Endodermal cell (in vitro differentiated cells): ENCODE results near the gene TOP2A. TPM values are rescaled to one million over a fixed set of nuclear protein-coding genes. Genes with fewer than 3 reads are reported as not detected.

ENCODE experiments used
- DNase-seq: peaks from one replicate; pipeline ENCODE4 v3.0.0-alpha.2; 2017
- H3K27ac ChIP-seq: 2 replicates; pipeline ENCODE4 v1.5.1; 2013; ENCODE audit warnings: mild to moderate bottlenecking, low read depth, low read length, moderate library complexity
- H3K27me3 ChIP-seq: 2 replicates; pipeline ENCODE4 v1.6.1; 2013; ENCODE audit warnings: mild to moderate bottlenecking, low read length, moderate library complexity; ENCODE audit not compliant: insufficient read depth, control insufficient read depth, poor library complexity, severe bottlenecking
- H3K36me3 ChIP-seq: 2 replicates; pipeline ENCODE4 v1.7.0; 2013; ENCODE audit warnings: mild to moderate bottlenecking, low read length, moderate library complexity; ENCODE audit not compliant: control insufficient read depth, insufficient read depth
- H3K4me1 ChIP-seq: one replicate; pipeline ENCODE4 v1.7.0; 2013; ENCODE audit warnings: low read length; ENCODE audit not compliant: control insufficient read depth, insufficient read depth
- H3K4me3 ChIP-seq: 2 replicates; pipeline ENCODE4 v1.5.1; 2013; ENCODE audit warnings: mild to moderate bottlenecking, low read length, moderate library complexity
- H3K9ac ChIP-seq: 2 replicates; pipeline ENCODE4 v1.6.1; 2013; ENCODE audit warnings: mild to moderate bottlenecking, low read length, moderate library complexity; ENCODE audit not compliant: poor library complexity, severe bottlenecking; ENCODE audit errors: extremely low read depth
- H3K9me3 ChIP-seq: 2 replicates; pipeline ENCODE4 v1.6.1; 2013; ENCODE audit warnings: mild to moderate bottlenecking, low read length, moderate library complexity; ENCODE audit not compliant: control insufficient read depth
- H3K27ac Mint-ChIP-seq: 2 replicates; pipeline ENCODE4 v1.8.0; 2020; ENCODE audit warnings: mixed read lengths
- H3K27me3 Mint-ChIP-seq: 2 replicates; pipeline ENCODE4 v1.8.0; 2021; ENCODE audit warnings: mild to moderate bottlenecking, mixed read lengths; ENCODE audit not compliant: insufficient read depth
- H3K36me3 Mint-ChIP-seq: 2 replicates; pipeline ENCODE4 v1.8.0; 2020; ENCODE audit warnings: low read depth, mixed read lengths
- H3K4me1 Mint-ChIP-seq: 2 replicates; pipeline ENCODE4 v1.8.0; 2020; ENCODE audit warnings: mixed read lengths
- H3K4me3 Mint-ChIP-seq: 2 replicates; pipeline ENCODE4 v1.8.0; 2020; ENCODE audit warnings: mild to moderate bottlenecking, moderate library complexity, mixed read lengths
- H3K9me3 Mint-ChIP-seq: 2 replicates; pipeline ENCODE4 v1.8.0; 2020; ENCODE audit warnings: mild to moderate bottlenecking, mixed read lengths
- WGBS, 2 experiments: methylation state at CpG; one replicate each; pipeline versions ENCODE4 v1.1.5 to v1.1.7; 2013; ENCODE audit warnings: missing lambda C conversion rate in 2 of 2, mixed read lengths in 1 of 2; ENCODE audit not compliant: insufficient coverage in 1 of 2, insufficient read length in 1 of 2; 5-methylcytosine and 5-hydroxymethylcytosine counted together
- total RNA-seq, 2 donors: library from RNA; stranded (reverse); fragmentation: NEBNext Ultra II Directional in 1 of 2; extraction: Animal tissue kit (Norgen Biotek cat#: 25700) in 1 of 2; gene quantifications; 2 replicates in 1 of 2; 3 replicates in 1 of 2; pipeline ENCODE4 v1.2.1, GENCODE V29; 2021
- TF ChIP-seq, protein P1 (sequence below): fragments of 200-600 bp; sonication (generic); conservative IDR thresholded peaks from 2 replicates; pipeline ENCODE4 v1.5.0; 2021; ENCODE audit warnings: antibody characterized with exemption, mild to moderate bottlenecking

The TOP2A gene
- total RNA-seq, 2 donors from 2014 or later, result 173 to 246 TPM

DNA sequence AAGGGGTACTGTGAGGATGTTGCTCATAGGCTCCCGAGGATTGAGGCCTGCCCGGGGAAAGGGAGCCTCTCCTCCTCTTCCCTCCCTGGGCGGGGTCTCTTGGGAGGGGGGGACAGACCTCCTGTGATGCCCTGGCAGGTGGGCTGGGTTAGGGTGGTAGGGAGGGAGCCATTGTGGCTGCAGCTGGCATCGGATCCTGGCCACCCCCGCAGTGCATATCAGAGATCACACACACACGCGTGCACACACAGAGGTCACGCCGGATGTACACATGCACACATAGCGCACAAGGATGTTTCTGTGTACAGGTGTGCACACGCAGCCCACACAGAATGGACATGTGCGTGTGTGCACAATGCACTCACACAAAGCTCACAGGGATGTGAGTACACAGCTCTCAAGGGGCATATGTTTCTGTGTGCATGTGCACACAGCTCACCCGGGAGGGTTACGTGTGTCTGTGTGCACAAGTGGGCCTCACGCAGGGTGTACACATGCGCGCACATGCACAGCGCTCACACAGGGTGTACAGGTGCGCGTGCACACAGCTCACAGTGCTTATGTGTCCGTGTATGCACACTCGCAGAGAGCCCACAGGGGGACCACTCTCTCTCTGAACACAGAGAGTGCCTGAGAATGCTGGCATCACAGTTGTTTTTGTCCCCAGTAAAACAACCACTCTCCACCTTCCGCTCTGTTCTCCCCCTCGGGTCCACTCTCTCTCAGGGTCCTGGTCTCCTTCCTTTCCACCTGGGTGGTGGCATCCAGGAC, 55.6 kb downstream of the TOP2A start:
- no peak overlapping the region for H3K27ac Mint-ChIP-seq
- H3K9me3 Mint-ChIP-seq, result no peaks in the 10 kb centered on the region
- peaks cover 49% of the 10 kb centered on the region for H3K27me3 Mint-ChIP-seq
- Histone ChIP-seq H3K9me3 (no peaks in the 10 kb centered on the region), H3K9ac (no peak overlapping the region), H3K4me1 (no peaks in the 10 kb centered on the region), H3K27ac (no peak overlapping the region), H3K27me3 (peaks cover 15% of the 10 kb centered on the region), H3K36me3 (no peaks in the 10 kb centered on the region), H3K4me3 (peak overlapping the region; percentile 68)
- DNase-seq, result peak; percentile 57
- peak overlapping the region; percentile 61 for H3K4me3 Mint-ChIP-seq
- 80 to 94% methylated on average over 14 to 23 of the region's 24 CpGs for WGBS, 2 experiments
- H3K4me1 Mint-ChIP-seq, result peaks cover 8% of the 10 kb centered on the region
- H3K36me3 Mint-ChIP-seq, result no peaks in the 10 kb centered on the region
- TF ChIP-seq, protein P1, sequence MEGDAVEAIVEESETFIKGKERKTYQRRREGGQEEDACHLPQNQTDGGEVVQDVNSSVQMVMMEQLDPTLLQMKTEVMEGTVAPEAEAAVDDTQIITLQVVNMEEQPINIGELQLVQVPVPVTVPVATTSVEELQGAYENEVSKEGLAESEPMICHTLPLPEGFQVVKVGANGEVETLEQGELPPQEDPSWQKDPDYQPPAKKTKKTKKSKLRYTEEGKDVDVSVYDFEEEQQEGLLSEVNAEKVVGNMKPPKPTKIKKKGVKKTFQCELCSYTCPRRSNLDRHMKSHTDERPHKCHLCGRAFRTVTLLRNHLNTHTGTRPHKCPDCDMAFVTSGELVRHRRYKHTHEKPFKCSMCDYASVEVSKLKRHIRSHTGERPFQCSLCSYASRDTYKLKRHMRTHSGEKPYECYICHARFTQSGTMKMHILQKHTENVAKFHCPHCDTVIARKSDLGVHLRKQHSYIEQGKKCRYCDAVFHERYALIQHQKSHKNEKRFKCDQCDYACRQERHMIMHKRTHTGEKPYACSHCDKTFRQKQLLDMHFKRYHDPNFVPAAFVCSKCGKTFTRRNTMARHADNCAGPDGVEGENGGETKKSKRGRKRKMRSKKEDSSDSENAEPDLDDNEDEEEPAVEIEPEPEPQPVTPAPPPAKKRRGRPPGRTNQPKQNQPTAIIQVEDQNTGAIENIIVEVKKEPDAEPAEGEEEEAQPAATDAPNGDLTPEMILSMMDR, result no peak

DNA sequence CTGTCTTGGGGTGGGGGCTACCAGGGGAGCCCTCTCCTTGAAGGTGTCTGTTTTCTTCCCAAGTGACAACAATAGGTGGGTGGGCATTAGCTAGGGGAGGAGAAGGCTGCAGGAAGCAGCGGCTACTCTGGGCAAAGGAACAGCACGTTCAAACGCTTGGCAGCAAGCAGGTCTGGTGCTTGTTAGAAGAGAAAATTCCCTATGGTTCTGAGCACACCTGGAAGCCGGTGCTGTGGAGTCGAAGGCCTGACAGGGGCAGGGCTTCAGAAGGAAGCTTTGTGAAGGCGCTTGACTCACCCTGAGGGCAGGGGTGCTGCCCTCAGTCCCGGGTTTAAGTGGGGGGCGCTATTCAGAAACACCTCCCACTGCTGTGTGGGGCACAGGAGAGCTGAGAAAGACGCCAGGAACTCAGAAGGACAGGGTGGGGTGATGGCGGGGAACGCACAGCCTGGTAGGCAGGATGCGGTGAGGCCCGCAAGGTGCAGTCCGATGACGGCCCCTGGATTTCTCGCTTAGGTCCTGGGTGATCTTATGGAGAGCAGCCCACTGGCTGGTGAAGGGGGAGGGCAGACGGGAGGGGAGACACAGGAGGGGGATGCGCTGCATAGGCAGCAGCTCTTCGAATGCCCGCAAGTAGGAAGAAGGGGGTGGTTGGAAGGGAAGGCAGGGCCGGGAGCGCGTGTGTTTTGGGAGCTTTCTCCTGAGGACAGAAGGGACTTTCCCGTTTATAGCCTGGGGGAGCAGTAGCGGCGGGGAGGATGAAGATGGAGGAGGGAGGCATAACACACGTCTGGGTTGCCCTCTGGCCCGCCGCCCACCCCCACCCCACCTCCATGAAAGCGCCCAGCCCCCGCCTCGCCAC, 56.4 kb downstream of the TOP2A start:
- Histone ChIP-seq H3K4me1 (no peaks in the 10 kb centered on the region), H3K9ac (no peak overlapping the region), H3K36me3 (peaks cover 2% of the 10 kb centered on the region), H3K27me3 (peaks cover 15% of the 10 kb centered on the region), H3K4me3 (no peak overlapping the region), H3K27ac (no peak overlapping the region), H3K9me3 (no peaks in the 10 kb centered on the region)
- WGBS, 2 experiments, result 72 to 75% methylated on average over 23 to 27 of the region's 32 CpGs
- TF ChIP-seq, protein P1, result no peak
- peaks cover 49% of the 10 kb centered on the region for H3K27me3 Mint-ChIP-seq
- no peaks in the 10 kb centered on the region for H3K36me3 Mint-ChIP-seq
- peak; percentile 70 for DNase-seq
- no peaks in the 10 kb centered on the region for H3K9me3 Mint-ChIP-seq
- no peak overlapping the region for H3K27ac Mint-ChIP-seq
- H3K4me3 Mint-ChIP-seq, result no peak overlapping the region
- peaks cover 8% of the 10 kb centered on the region for H3K4me1 Mint-ChIP-seq

DNA sequence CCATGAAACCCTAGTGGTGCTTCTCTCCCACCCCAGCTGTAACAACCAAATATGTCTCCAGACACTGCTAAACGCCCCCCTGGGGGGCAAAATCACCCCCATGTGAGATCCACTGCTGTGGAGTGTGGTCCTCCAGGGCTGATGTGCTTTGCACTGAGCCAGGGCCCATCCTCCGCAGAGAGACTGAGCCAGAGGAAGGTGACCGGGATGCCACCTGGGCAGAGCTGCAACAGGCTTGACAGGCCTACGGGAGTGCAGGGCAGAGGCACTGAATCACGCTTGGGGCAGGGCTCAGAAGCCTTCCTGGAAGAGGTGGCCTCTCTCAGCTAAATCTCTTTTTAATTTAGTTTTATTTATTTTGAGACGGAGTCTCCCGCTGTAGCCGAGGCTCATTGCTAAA, 57.6 kb downstream of the TOP2A start:
- Histone ChIP-seq H3K27ac (no peak overlapping the region), H3K27me3 (peaks cover 15% of the 10 kb centered on the region), H3K9ac (no peak overlapping the region), H3K9me3 (no peaks in the 10 kb centered on the region), H3K36me3 (peaks cover 12% of the 10 kb centered on the region), H3K4me1 (no peaks in the 10 kb centered on the region), H3K4me3 (no peak overlapping the region)
- peaks cover 8% of the 10 kb centered on the region for H3K4me1 Mint-ChIP-seq
- peaks cover 6% of the 10 kb centered on the region for H3K36me3 Mint-ChIP-seq
- WGBS, 2 experiments, result 85 to 92% methylated on average over 3 to 8 of the region's 8 CpGs
- H3K27ac Mint-ChIP-seq, result no peak overlapping the region
- peaks cover 48% of the 10 kb centered on the region for H3K27me3 Mint-ChIP-seq
- TF ChIP-seq, protein P1, result no peak
- no peak overlapping the region for H3K4me3 Mint-ChIP-seq
- no peak for DNase-seq
- H3K9me3 Mint-ChIP-seq, result no peaks in the 10 kb centered on the region
